HG02870 (cell line): ENCODE data around the gene MTA1.

ENCODE experiments used
- ATAC-seq: cut with Tn5 transposase; IDR thresholded peaks from one replicate; pipeline ENCODE4 v1.9.1; 2021; ENCODE audit warnings: mild to moderate bottlenecking, moderate library complexity; ENCODE audit not compliant: unreplicated experiment

Gene MTA1

DNA sequence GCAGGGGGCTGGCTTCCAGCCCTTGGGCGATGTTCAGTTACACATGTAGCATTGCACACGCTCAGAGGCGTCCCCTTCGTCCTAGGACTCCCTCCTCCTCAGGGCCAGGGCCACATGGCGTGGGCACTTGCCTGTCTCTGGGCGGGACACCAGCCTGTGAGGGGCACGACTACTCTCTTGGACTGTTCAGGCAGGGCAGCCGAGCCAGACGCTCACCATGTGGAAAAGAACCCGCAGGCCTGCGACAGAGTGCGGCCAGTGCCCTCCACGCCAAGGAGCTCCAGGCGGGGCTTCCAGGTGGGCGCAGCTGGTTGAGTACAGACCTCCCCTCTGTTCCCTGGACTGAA, 20.9 kb downstream of the MTA1 start:
- no peak for ATAC-seq

GRCh38 chr14:105440992-105441391, 21.4 kb downstream of the MTA1 start:
- ATAC-seq: no peak

DNA sequence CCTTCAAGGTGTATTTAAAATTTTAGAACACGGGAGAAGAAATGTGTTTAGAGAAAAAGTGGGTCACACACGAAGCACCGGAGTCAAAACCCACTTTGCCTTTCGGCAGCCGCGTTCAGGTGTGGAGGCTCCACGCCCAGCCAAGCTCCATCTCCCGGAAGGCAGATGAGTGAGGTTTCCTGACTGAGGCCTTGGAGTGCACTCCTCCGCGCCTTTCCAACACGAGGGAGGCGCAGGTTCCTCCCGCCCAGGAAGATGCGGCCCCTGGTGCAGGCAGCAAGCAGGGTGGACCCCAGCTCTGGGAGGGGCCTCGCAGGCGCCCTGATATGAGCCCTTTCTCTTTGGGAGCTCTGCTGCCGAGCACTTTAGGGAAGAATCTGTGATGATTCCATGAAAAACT, 22.5 kb downstream of the MTA1 start:
- ATAC-seq: no peak

GRCh38 chr14:105442834-105443233, 23.2 kb downstream of the MTA1 start:
- ATAC-seq: no peak

GRCh38 chr14:105444859-105445258, 25.2 kb downstream of the MTA1 start:
- ATAC-seq: no peak

- ATAC-seq: no peak
These were observed 25.7 kb downstream of the MTA1 start for GRCh38 chr14:105445290-105445689.

DNA sequence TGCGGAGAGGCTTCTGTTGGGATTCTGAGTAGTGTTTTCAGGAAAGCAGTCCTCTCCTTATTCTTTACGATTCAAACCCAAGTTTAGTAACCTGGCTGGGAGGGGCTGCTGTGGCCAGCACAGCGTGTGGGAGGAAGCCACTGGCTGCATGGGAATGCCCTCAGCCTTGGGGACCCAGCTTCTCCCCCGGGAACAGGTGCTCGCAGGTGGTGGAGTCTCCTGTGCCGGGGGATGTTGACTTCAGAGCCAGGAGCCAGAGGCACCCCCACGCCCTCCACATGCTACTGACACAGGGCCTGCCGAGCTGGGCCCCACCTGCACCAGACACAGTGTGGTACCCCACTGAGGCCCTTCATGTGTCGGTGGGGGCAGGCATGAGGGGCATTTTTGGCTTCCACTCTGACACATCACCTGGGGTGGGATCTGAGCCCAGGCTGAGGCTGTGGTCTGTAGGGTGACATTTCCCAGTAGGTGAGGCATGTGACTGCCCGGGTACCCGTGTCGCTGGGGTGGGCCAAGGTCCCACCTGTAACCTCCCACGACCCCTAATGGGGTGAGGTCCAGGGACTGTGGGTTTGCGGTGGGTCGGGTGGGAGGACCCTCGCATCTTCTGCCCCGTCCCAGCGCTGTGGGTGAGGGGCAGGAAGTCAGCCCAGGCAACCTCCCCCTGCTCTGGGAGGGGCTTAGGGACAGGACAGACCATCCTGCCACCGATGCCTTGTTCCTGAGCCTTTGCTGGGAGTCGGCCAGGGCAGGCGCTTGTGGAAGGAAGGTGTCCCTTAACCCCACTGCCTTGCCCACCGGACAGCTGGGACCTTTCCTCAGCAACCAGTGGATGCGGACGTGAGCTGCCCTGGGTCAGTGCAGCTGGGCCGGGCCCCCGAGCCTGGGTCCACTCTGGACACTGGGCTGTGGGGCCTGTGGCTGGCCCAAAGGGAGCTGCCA, 26.5 kb downstream of the MTA1 start:
- no peak for ATAC-seq

GRCh38 chr14:105446971-105447370, 27.3 kb downstream of the MTA1 start:
- no peak for ATAC-seq

DNA sequence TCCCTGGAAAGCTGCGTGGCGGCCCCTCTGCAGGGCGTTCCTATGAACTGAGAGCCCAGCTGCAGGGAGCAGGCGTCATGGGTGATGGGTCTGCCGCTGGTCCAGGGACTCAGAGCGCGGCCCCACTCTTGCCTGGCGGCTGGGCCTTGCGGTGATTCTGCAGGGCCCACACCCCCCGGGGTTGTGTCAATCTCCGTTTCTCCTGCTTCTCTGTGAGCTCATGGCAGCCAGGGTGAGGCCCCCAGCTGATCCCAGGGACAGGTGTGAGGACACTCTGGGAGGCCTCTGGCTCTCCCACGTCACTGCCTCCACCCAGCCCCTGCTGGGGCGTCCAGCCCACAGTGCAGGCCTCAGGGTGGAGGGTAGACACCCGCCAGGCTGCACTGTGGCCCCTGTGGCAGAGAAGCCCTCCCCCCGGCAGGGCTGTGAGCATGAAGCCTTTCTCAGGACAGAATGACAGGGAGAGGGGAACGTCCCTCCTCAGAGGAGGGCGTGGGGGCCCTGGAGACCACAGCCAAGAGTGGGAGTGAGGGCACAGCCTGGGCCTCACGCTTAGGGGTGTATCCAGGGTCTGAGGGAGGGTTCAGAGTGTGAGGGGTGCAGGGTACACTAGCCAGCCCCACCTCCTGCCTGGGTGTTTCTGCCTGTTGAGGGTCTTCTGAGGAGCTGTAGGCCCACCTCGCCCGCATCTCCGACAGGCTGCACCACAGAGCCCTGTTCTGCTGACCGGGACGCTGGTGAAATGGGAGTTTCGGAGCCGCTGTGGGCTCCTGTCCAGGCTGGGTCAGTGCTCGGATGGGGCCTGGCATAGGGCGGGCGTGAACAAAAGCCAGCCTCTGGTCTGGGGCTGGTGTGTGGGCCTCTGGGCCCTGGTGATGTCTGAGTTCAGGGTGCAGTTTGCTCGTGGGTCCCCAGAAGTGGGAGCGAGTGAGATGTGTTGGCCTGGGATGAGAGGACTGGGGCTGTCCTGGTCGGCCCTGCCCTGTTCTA, 28.3 kb downstream of the MTA1 start:
- no peak for ATAC-seq

DNA sequence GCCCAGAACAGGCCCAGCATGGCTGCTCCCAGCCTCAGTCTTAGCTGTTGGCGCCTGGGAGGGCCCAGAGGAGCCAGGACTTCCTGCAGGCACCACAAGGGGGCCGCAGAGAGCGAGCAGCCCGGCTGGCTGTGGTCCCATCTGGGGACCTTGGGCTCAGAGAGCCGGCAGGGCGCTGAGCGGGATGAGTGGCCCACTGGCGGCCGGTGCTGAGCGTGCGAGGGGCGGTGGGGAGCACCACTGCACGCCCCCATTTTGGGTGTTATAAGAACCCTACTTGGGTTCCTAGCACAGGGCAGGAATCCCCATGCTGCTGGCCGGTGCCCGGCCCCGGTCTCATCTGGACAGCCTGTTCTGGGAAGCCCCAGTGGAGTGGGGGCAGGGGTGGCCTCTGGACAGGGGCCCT, 29.1 kb downstream of the MTA1 start:
- no peak for ATAC-seq

GRCh38 chr14:105449276-105450122, 29.9 kb downstream of the MTA1 start:
- no peak for ATAC-seq

- ATAC-seq: no peak
These were observed 30.5 kb downstream of the MTA1 start for GRCh38 chr14:105450123-105450505.

- ATAC-seq: no peak
These were observed 31.5 kb downstream of the MTA1 start for GRCh38 chr14:105450864-105451720.

DNA sequence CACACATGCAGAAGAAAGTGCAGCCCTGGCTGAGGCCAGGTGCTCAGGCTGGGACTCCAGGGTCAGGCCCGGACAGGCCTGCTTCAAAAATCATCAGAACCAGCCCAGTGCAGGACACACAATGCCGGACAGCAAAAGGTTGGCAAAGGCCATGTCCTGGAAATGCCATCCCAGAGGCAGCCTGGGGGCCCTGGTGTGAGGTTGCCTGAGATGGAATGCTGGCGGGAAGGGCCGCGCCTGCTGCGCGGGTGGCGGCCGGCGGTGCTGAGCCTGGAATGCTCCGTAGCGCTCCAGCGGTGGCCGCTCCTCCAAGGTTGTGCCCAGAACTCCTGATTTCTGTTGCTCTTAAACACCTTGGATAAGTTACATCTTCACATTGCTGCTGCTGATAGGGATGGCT, 33.3 kb downstream of the MTA1 start:
- ATAC-seq: no peak

DNA sequence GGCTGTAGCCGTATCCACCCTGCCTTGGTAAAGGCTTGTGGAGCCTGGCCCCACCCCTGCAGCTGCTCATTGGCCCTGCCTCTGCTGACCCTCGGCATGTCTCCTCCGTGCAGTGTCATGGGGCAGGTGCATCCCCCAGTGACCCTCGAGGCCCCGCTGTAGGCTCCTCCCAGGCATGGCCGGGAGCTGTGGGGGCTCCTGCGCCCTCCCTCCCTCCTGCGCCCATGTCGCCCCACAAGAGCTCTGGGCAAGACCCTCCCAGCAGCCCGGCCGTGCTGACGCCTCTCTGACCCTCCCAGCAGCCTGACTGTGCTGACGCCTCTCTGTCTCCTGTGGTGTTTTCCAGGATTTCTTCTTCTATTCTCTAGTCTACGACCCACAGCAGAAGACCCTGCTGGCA, 34.2 kb downstream of the MTA1 start:
- ATAC-seq: no peak

GRCh38 chr14:105455086-105455640, 35.5 kb downstream of the MTA1 start:
- no peak for ATAC-seq

- no peak for ATAC-seq
These were observed 36.4 kb downstream of the MTA1 start for GRCh38 chr14:105455766-105456660.

GRCh38 chr14:105456736-105457617, 37.4 kb downstream of the MTA1 start:
- no peak for ATAC-seq
